PC-3 (cell line): ENCODE data around the gene VPS51.

Experiments used
- EZH2 ChIP-seq: fragments of 300-600 bp; sonication (generic); IDR thresholded peaks from one replicate; pipeline ENCODE4 v1.6.1; 2017; ENCODE audit warnings: antibody characterized with exemption, mild to moderate bottlenecking, low read length; ENCODE audit not compliant: unreplicated experiment
- EZH2phosphoT487 ChIP-seq: fragments of 300-600 bp; sonication (generic); IDR thresholded peaks from 2 replicates; pipeline ENCODE4 v1.6.1; 2018; ENCODE audit warnings: mild to moderate bottlenecking, antibody characterized with exemption, low read length, borderline replicate concordance
- TF ChIP-seq, protein P1 (sequence below): fragments of 300-600 bp; sonication (generic); conservative IDR thresholded peaks from 2 replicates; pipeline ENCODE4 v1.5.1; 2017; ENCODE audit warnings: antibody characterized with exemption, low read depth, mild to moderate bottlenecking, low read length

DNA sequence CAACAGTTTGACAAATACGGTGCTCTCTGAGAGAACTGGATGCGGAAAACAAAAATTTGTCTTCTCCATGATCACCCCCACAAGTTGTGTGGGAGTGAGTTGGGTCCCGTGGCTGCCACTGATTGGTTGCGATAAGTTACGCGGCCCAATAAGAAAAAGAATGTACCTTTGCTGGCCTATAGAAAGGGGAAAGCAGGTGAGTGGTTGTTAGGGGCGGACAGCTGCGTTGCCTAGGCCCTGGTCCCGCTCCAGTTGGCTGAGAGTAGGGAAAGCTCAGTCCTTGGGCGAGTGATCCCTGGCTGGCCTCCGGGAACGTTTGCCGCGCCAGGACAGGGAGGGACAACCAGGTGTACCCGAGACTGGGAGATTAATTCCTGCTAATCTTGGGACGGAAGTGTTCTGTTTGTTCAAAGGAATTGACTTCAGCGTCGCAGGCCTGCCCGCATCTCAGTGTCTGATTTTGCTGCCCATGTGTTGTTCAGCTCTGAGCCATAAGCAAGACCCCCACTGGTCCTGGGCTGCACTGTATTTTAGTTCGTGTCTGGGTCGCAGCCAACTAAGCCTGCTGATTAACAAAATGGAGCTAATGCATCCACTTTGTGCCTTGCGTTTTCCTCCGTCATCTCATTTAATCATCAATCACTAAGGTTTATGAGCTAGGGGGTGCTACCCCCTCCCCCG lies 39.1 kb downstream of the VPS51 start:
- TF ChIP-seq, protein P1, sequence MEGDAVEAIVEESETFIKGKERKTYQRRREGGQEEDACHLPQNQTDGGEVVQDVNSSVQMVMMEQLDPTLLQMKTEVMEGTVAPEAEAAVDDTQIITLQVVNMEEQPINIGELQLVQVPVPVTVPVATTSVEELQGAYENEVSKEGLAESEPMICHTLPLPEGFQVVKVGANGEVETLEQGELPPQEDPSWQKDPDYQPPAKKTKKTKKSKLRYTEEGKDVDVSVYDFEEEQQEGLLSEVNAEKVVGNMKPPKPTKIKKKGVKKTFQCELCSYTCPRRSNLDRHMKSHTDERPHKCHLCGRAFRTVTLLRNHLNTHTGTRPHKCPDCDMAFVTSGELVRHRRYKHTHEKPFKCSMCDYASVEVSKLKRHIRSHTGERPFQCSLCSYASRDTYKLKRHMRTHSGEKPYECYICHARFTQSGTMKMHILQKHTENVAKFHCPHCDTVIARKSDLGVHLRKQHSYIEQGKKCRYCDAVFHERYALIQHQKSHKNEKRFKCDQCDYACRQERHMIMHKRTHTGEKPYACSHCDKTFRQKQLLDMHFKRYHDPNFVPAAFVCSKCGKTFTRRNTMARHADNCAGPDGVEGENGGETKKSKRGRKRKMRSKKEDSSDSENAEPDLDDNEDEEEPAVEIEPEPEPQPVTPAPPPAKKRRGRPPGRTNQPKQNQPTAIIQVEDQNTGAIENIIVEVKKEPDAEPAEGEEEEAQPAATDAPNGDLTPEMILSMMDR: no peak
- TF ChIP-seq EZH2: no peak
- TF ChIP-seq EZH2phosphoT487: no peak
